K562 (cell line): ENCODE data around the gene TRIP10. TPM values are rescaled to one million over a fixed set of nuclear protein-coding genes. Genes with fewer than 3 reads are reported as not detected.

ENCODE experiments used
- CBFB ChIP-seq: sonication (generic); formaldehyde crosslinking; IDR thresholded peaks from 2 replicates; pipeline ENCODE4 v1.4.0; 2020; ENCODE audit warnings: mild to moderate bottlenecking, missing genetic modification reagents
- KDM5B ChIP-seq: fragments of 200-600 bp; sonication (generic); IDR thresholded peaks from 2 replicates; pipeline ENCODE4 v1.6.1; 2012; ENCODE audit warnings: low read depth, mild to moderate bottlenecking, moderate library complexity, low read length, control low read depth, inconsistent platforms; ENCODE audit not compliant: insufficient replicate concordance
- KLF10 ChIP-seq: fragments of 250-450 bp; sonication (Bioruptor Pico); IDR thresholded peaks from 2 replicates; pipeline ENCODE4 v1.6.1; 2021; ENCODE audit warnings: matching md5 sums
- RB1 ChIP-seq: fragments of 450-650 bp; IDR thresholded peaks from 2 replicates; pipeline ENCODE4 v1.6.1; 2017; ENCODE audit warnings: low read depth, mild to moderate bottlenecking
- THAP12 ChIP-seq: fragments of 250-450 bp; sonication (Bioruptor Pico); IDR thresholded peaks from 2 replicates; pipeline ENCODE4 v1.9.0; 2021; ENCODE audit warnings: mild to moderate bottlenecking, inconsistent platforms
- USF1 ChIP-seq: sonication (generic); formaldehyde crosslinking; IDR thresholded peaks from 2 replicates; pipeline ENCODE4 v1.9.0; 2022; ENCODE audit warnings: mild to moderate bottlenecking, missing genetic modification reagents
- ZBED1 ChIP-seq: IDR thresholded peaks from 2 replicates; pipeline ENCODE4 v1.6.1; 2014
- polyA plus RNA-seq, 8 experiments: library from polyadenylated mRNA; depleted of rRNA in 4 of 8; stranded (reverse) in 5 of 8; unstranded in 3 of 8; fragments of >200 nt; fragmentation: Nextera tagmentation in 2 of 8; fragmentation: Illumina TruSeq in 1 of 8; extraction: Ambion mirVana in 2 of 8; extraction: Trizol in 1 of 8; gene quantifications; 2 replicates each; pipeline versions ENCODE4 v1.2.1 to v1.2.3, GENCODE V29; 2011 to 2014; ENCODE audit warnings: inconsistent platforms in 1 of 8, missing spikeins in 1 of 8
- total RNA-seq, 7 experiments: library from RNA; depleted of rRNA in 6 of 7; stranded (reverse); fragments of >200 nt in 6 of 7; fragmentation: Illumina TruSeq in 2 of 7; extraction: Trizol in 2 of 7; gene quantifications; 2 replicates each; pipeline versions ENCODE4 v1.2.1 to v1.2.3, GENCODE V29; 2011 to 2021; ENCODE audit warnings: low replicate concordance in 1 of 7

The TRIP10 gene
- total and polyA plus RNA-seq, 9 of the 15 experiments (the other 6 are each of a cell fraction or from before 2014, with no cell fraction given): 1.2 to 66.8 (median 36.1) TPM

GRCh38 chr19:6772866-6773322, 33.4 kb downstream of the TRIP10 start (continued):
- TF ChIP-seq KLF10 (CRISPR knock-in tag) (no peak), ZBED1 (no peak), CBFB (CRISPR knock-in tag) (0 out of 2 replicates have a peak, but pooled peaks have one; percentile 78), RB1 (peak; percentile 9; the same call in 1 of the 2 replicates), THAP12 (CRISPR knock-in tag) (0 out of 2 replicates have a peak, but pooled peaks have one; percentile 51), USF1 (CRISPR knock-in tag) (0 out of 2 replicates have a peak, but pooled peaks have one; percentile 29), KDM5B (peak; percentile 24)
